LNCAP (cell line): Measurements from ENCODE around the gene FAM20B.

Experiments used
- TF ChIP-seq, protein P1 (sequence below): fragments of 450-650 bp; IDR thresholded peaks from 2 replicates; pipeline ENCODE4 v1.5.1; 2017; ENCODE audit warnings: mild to moderate bottlenecking

Gene FAM20B

DNA sequence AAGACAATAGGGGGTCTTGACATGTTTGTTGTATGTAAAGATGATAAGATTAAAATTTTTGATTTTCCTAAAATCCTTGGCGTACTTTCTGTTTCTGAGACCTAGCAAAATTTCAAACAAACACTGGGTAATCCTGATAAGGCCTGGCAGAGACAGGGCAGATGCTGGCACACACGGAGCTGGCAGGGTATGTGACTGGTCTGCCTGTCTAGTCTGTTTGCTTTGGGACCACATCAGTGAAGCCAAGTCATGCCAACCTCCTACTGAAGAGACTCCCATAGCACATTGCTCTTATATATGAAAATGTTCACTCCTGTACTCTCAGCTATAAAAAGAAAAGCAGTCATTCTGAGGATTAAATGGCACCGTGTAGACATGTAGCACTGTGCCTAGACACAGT lies 70.2 kb downstream of the FAM20B start:
- TF ChIP-seq, protein P1, sequence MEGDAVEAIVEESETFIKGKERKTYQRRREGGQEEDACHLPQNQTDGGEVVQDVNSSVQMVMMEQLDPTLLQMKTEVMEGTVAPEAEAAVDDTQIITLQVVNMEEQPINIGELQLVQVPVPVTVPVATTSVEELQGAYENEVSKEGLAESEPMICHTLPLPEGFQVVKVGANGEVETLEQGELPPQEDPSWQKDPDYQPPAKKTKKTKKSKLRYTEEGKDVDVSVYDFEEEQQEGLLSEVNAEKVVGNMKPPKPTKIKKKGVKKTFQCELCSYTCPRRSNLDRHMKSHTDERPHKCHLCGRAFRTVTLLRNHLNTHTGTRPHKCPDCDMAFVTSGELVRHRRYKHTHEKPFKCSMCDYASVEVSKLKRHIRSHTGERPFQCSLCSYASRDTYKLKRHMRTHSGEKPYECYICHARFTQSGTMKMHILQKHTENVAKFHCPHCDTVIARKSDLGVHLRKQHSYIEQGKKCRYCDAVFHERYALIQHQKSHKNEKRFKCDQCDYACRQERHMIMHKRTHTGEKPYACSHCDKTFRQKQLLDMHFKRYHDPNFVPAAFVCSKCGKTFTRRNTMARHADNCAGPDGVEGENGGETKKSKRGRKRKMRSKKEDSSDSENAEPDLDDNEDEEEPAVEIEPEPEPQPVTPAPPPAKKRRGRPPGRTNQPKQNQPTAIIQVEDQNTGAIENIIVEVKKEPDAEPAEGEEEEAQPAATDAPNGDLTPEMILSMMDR, result no peak

DNA sequence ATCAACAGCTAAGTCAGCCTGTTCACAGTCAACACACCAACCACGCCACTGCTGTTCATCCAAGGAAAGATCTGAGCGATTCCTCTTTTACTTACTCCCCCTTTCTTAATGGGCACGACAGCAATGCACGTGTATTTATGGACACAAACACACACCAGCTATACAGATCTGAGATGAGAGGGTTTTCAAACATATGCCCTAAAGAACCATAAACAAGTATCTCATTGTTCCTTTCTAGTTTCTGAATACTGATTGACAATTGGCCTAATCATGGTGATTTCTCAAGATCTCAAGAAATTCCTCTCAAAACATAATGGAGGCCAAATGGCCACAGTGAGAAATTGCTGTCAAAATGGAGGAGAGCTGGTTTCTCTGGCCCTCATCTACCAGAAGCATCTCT lies 74.2 kb downstream of the FAM20B start:
- TF ChIP-seq, protein P1, result no peak

DNA sequence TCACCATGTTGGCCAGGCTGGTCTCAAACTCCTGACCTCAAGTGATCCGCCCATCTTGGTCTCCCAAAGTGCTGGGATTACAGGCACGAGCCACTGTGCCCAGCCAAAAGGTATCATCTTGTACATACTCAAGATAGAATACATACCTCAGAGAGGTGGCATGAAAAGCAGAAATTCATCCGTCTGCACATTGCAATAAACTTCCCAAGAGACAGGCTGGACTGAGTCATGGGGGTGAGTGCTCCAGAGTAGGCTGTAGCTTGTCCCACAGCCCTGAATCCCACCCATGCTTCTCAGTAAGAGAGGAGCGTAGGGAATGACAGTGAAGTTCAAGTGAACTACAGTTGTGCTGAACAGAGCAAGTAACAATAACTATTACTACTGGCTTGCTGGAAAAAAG lies 75.9 kb downstream of the FAM20B start:
- TF ChIP-seq, protein P1, result no peak

DNA sequence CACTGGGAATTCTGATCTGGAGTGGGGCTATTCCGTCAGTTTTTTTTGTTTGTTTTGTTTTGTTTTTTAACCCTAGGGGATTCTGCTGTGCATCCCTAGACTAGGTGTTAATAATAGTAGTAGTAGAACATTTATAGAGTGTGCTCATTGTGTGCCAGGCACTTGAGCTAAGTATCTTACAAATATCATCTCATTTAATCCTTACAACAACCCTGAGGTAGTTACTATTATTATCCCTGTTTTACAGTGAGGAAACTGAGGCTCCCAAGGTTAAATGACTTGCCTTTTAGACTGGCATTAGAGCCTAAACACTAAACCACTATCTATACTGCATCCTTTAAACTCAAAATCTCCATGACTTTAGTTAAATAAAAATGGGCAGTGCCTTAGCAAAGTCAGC lies 78.3 kb downstream of the FAM20B start:
- TF ChIP-seq, protein P1, result no peak

DNA sequence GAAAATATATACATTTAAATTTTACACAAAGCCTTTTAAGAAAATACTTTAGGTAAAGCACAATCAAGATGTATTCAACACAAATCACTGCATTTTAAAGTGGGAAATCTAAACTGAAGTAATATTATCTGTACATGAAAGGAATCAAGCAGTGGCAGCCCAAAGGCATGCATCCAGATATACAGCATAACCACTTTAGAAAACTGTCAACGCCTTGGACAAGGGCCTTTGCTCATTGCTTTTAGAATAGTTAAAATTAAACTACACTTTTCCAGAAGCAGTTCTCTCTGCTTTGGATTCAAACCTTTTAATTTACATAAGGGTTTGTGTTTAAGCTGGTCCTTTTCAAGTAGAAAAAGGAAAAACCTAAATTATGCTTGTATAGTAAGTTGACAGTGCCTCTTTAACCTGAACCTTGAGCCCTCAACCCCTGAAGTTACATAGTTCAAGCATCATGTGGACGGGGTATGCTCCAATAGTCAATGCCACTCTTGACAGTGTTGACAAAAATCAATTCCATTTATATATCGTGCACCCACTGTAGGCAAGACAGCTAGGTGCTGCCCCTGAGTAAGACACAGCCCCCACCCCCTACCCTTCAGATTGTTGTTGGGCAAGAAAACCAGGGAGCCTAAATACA lies 79.0 kb downstream of the FAM20B start:
- TF ChIP-seq, protein P1, result no peak

DNA sequence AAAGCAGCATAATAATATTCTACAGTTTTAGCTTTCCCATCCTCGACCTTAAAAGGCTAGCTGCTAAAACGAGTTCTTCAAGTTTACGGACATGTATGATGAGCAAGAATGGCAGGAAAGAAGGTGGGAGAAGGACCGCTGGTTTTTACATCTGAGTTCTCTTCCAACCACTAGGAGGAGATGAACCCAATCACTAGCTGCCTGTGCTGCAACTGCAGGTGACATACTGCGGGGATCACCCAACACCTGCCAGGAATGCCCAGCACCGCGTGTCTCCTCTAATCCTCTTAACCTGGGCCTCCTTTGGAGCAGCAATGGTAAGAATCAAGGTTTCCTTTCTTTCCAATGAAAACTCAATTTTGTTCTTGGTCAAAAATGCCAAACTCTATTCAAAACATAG lies 79.7 kb downstream of the FAM20B start:
- TF ChIP-seq, protein P1, result peak; percentile 64

DNA sequence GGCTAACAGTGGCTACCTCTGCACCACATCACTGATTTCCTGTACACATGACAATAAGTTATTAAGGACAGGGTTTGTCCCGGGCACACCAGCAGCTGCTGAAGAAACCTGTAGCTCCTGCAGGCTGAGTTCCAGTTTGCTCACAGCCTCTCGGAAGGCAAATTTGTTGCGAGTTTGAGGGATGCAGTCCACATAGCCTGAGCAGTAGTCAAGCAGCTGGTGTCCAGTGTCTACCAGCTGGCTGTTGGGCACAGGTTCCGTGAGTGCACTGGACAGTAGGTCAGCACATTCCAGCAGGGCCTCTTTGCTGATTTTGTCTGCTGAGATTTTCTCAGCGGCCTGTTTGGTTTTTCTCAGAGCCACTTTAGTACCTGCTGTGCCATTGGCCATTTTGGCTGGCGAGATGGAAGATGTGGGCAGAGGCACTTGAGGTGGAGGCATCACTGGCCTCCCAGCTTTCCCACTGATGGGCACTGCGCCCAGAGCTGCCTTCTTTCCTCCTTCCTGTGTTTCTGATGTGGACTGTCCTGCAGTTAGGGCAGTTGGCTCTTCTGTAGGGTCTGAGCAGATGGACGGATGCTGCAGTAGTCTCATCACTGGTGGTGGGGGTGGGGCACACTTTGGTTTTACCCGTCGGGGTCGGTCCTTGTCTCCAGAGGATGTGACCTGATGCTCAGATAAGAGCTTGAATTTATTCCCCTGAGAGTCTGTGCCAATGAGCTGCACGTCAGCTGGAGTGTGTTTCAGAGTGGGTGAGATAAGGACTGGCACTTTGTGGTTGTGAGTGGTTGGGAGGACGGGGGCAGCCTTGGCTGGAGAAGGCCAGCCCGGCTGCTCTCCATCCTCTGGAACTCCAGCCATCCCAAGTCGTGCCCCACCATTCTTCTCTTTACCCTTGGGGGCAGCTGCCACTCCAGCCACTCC lies 82.3 kb downstream of the FAM20B start:
- TF ChIP-seq, protein P1, result no peak
